ENCODE data around the gene MCMBP.

- TF ChIP-seq CTCF (IDR thresholded peaks at IDR 0.05) = no peak
- no peak for TF ChIP-seq EP300 (IDR thresholded peaks at IDR 0.05; ENCODE audit: low read depth)
- no peak for TF ChIP-seq POLR2AphosphoS5 (IDR thresholded peaks at IDR 0.05)
Measured at GRCh38 chr10:119806334-119807130, 66.1 kb downstream of the MCMBP start.
